CD14-positive monocyte (primary cell): Measurements from ENCODE around the gene FSTL3. TPM values are rescaled to one million over a fixed set of nuclear protein-coding genes. Genes with fewer than 3 reads are reported as not detected.

ENCODE experiments used
- DNase-seq, 3 donors: peaks; one replicate each; pipeline ENCODE4 v3.0.0-alpha.2; 2011 to 2022
- H2AFZ ChIP-seq: 2 replicates; pipeline ENCODE4 v1.6.0; 2012; ENCODE audit warnings: mild to moderate bottlenecking, low read depth, low read length, inconsistent platforms; ENCODE audit not compliant: insufficient read depth, poor library complexity, severe bottlenecking
- H3K27ac ChIP-seq, 2 donors: 1 replicate in 1 of 2; 2 replicates in 1 of 2; pipeline ENCODE4 v1.5.1; 2012 to 2013; ENCODE audit warnings: low read length in 2 of 2, control low read depth in 1 of 2, inconsistent platforms in 1 of 2, low read depth in 1 of 2, mild to moderate bottlenecking in 1 of 2
- H3K27me3 ChIP-seq, 2 donors: one replicate each; pipeline versions ENCODE4 v1.6.0 to v1.6.1; 2011 to 2013; ENCODE audit warnings: low read length in 2 of 2; ENCODE audit not compliant: control insufficient read depth in 2 of 2, insufficient read depth in 2 of 2
- H3K36me3 ChIP-seq, 2 donors: replicated peaks in 1 of 2; 1 replicate in 1 of 2; 2 replicates in 1 of 2; pipeline versions ENCODE4 v1.5.1 to v1.6.1; 2012 to 2013; ENCODE audit warnings: low read length in 2 of 2, control low read depth in 1 of 2, inconsistent platforms in 1 of 2, mild to moderate bottlenecking in 1 of 2; ENCODE audit not compliant: insufficient read depth in 2 of 2, control insufficient read depth in 1 of 2
- H3K4me1 ChIP-seq, 2 donors: 1 replicate in 1 of 2; 2 replicates in 1 of 2; pipeline versions ENCODE4 v1.5.1 to v1.6.1; 2012 to 2013; ENCODE audit warnings: low read length in 2 of 2, control low read depth in 1 of 2, inconsistent platforms in 1 of 2, mild to moderate bottlenecking in 1 of 2, moderate library complexity in 1 of 2; ENCODE audit not compliant: insufficient read depth in 2 of 2, control insufficient read depth in 1 of 2
- H3K4me2 ChIP-seq: replicated peaks from 2 replicates; pipeline ENCODE3; 2012; ENCODE audit warnings: low read length, moderate library complexity, mild to moderate bottlenecking; ENCODE audit not compliant: poor library complexity, severe bottlenecking; ENCODE audit errors: extremely low read depth
- H3K4me3 ChIP-seq, 3 experiments: fragments of 200-600 bp in 1 of 3; sonication (generic) in 1 of 3; replicated peaks in 1 of 3; 1 replicate in 2 of 3; 2 replicates in 1 of 3; pipeline ENCODE4 v1.5.1; 2011 to 2013; ENCODE audit warnings: low read length in 3 of 3, mild to moderate bottlenecking in 3 of 3, control low read depth in 2 of 3, low read depth in 2 of 3, inconsistent platforms in 1 of 3, moderate library complexity in 1 of 3
- H3K79me2 ChIP-seq: 2 replicates; pipeline ENCODE4 v1.6.0; 2012; ENCODE audit warnings: mild to moderate bottlenecking, control low read depth, inconsistent platforms, low read length, moderate library complexity; ENCODE audit not compliant: insufficient read depth
- H3K9ac ChIP-seq: 2 replicates; pipeline ENCODE4 v1.6.0; 2017; ENCODE audit warnings: low read length, mild to moderate bottlenecking; ENCODE audit not compliant: insufficient read depth, poor library complexity, severe bottlenecking
- H3K9me3 ChIP-seq, 2 donors: replicated peaks in 1 of 2; 1 replicate in 1 of 2; 2 replicates in 1 of 2; pipeline versions ENCODE4 v1.5.1 to v1.6.1; 2012 to 2013; ENCODE audit warnings: low read length in 2 of 2, control low read depth in 1 of 2; ENCODE audit not compliant: control insufficient read depth in 1 of 2, insufficient read depth in 1 of 2
- H4K20me1 ChIP-seq: 2 replicates; pipeline ENCODE4 v1.6.0; 2012; ENCODE audit warnings: mild to moderate bottlenecking, low read length, control low read depth, moderate library complexity; ENCODE audit not compliant: insufficient read depth
- H3K27ac Mint-ChIP-seq, 7 donors: one replicate each; pipeline ENCODE4 v1.8.0; 2020; ENCODE audit warnings: mild to moderate bottlenecking in 7 of 7, mixed read lengths in 7 of 7, moderate library complexity in 6 of 7, inconsistent platforms in 2 of 7
- H3K27me3 Mint-ChIP-seq, 3 donors: one replicate each; pipeline ENCODE4 v1.8.0; 2021 to 2022; ENCODE audit warnings: low read depth in 3 of 3, mild to moderate bottlenecking in 3 of 3, mixed read lengths in 3 of 3, moderate library complexity in 3 of 3, inconsistent platforms in 1 of 3
- H3K36me3 Mint-ChIP-seq, 2 donors: one replicate each; pipeline ENCODE4 v1.8.0; 2020; ENCODE audit warnings: mixed read lengths in 2 of 2, inconsistent platforms in 1 of 2, mild to moderate bottlenecking in 1 of 2
- H3K4me1 Mint-ChIP-seq: one replicate; pipeline ENCODE4 v1.8.0; 2020; ENCODE audit warnings: mild to moderate bottlenecking, mixed read lengths
- H3K4me3 Mint-ChIP-seq, 2 donors: one replicate each; pipeline ENCODE4 v1.8.0; 2020; ENCODE audit warnings: mild to moderate bottlenecking in 2 of 2, mixed read lengths in 2 of 2, moderate library complexity in 1 of 2
- H3K9me3 Mint-ChIP-seq, 7 donors: one replicate each; pipeline ENCODE4 v1.8.0; 2020 to 2022; ENCODE audit warnings: mixed read lengths in 7 of 7, mild to moderate bottlenecking in 6 of 7, moderate library complexity in 6 of 7, inconsistent platforms in 2 of 7
- CTCF ChIP-seq: fragments of 200-600 bp; IDR thresholded peaks from one replicate; pipeline ENCODE4 v1.8.0; 2022; ENCODE audit warnings: antibody characterized with exemption, mild to moderate bottlenecking
- WGBS: methylation state at CpG from one replicate; pipeline ENCODE4 v1.1.5; 2013; ENCODE audit warnings: missing lambda C conversion rate; ENCODE audit not compliant: insufficient coverage; 5-methylcytosine and 5-hydroxymethylcytosine counted together
- intact Hi-C, 2 donors: fragments of 100-400 bp; cut with micrococcal nuclease; formaldehyde crosslinking; loops; one replicate each; pipeline versions ENCODE4 v1.15.0 to v1.15.1; 2023
- polyA plus RNA-seq, 3 donors: library from polyadenylated mRNA; depleted of rRNA in 1 of 3; unstranded in 2 of 3; stranded (reverse) in 1 of 3; fragments of 300-500 nt in 2 of 3; fragments of >200 nt in 1 of 3; fragmentation: Illumina TruSeq in 2 of 3; gene quantifications; 1 replicate in 2 of 3; 2 replicates in 1 of 3; pipeline ENCODE4 v1.2.3, GENCODE V29; 2012 to 2021

Gene FSTL3
- polyA plus RNA-seq, 3 donors, result 2.5 to 42.1 (median 5.2) TPM

GRCh38 chr19:651114-651818, 24.9 kb upstream of the FSTL3 start:
- Mint-ChIP-seq H3K36me3 (peaks cover 32 to 83% of the 10 kb centered on the region in 2 donors), H3K4me1 (peaks cover 5% of the 10 kb centered on the region), H3K27ac (no peak overlapping the region), H3K27me3 (no peaks in the 10 kb centered on the region), H3K4me3 (no peak overlapping the region), H3K9me3 (no peaks in the 10 kb centered on the region)
- Histone ChIP-seq H3K27ac (no peak overlapping the region), H3K36me3 (peaks cover 76 to 93% of the 10 kb centered on the region in 2 donors), H2AFZ (no peak overlapping the region), H3K9me3 (no peaks in the 10 kb centered on the region), H4K20me1 (peaks cover 97% of the 10 kb centered on the region), H3K27me3 (no peaks in the 10 kb centered on the region), H3K4me3 (no peak overlapping the region), H3K79me2 (peaks cover 56% of the 10 kb centered on the region), H3K9ac (no peak overlapping the region), H3K4me1 (no peaks in the 10 kb centered on the region), H3K4me2 (no peak overlapping the region)
- WGBS, result 98% methylated on average over 43 of the region's 58 CpGs
- TF ChIP-seq CTCF, result no peak
- no peak for DNase-seq
- intact Hi-C loops, result no loop called here

- intact Hi-C loops, result no loop called here
- 90% methylated on average over 20 of the region's 24 CpGs for WGBS
These were observed 24.2 kb upstream of the FSTL3 start for GRCh38 chr19:651991-652390.

More at GRCh38 chr19:651991-652390, 24.2 kb upstream of the FSTL3 start:
- no peaks in the 10 kb centered on the region for H3K27me3 Mint-ChIP-seq
- Histone ChIP-seq H3K27me3 (no peaks in the 10 kb centered on the region), H3K4me1 (no peaks in the 10 kb centered on the region), H3K9ac (no peak overlapping the region), H3K79me2 (peaks cover 63% of the 10 kb centered on the region), H4K20me1 (peaks cover 98% of the 10 kb centered on the region), H3K9me3 (no peaks in the 10 kb centered on the region), H3K27ac (no peak overlapping the region), H3K36me3 (peaks cover 74 to 86% of the 10 kb centered on the region in 2 donors), H3K4me3 (no peak overlapping the region), H2AFZ (no peak overlapping the region), H3K4me2 (no peak overlapping the region)
- no peak for TF ChIP-seq CTCF
- H3K27ac Mint-ChIP-seq, result no peak overlapping the region
- H3K4me3 Mint-ChIP-seq, result no peak overlapping the region
- peaks cover 6% of the 10 kb centered on the region for H3K4me1 Mint-ChIP-seq
- H3K9me3 Mint-ChIP-seq, result no peaks in the 10 kb centered on the region
- no peak for DNase-seq
- peaks cover 30 to 77% of the 10 kb centered on the region in 2 donors for H3K36me3 Mint-ChIP-seq
